ENCODE results near the gene SH3GLB2.
"Not testable (repeated sequence)": the region's sequence is repeated elsewhere in the genome, so short reads cannot be mapped to it uniquely, and the experiment has no call there.

The SH3GLB2 gene

DNA sequence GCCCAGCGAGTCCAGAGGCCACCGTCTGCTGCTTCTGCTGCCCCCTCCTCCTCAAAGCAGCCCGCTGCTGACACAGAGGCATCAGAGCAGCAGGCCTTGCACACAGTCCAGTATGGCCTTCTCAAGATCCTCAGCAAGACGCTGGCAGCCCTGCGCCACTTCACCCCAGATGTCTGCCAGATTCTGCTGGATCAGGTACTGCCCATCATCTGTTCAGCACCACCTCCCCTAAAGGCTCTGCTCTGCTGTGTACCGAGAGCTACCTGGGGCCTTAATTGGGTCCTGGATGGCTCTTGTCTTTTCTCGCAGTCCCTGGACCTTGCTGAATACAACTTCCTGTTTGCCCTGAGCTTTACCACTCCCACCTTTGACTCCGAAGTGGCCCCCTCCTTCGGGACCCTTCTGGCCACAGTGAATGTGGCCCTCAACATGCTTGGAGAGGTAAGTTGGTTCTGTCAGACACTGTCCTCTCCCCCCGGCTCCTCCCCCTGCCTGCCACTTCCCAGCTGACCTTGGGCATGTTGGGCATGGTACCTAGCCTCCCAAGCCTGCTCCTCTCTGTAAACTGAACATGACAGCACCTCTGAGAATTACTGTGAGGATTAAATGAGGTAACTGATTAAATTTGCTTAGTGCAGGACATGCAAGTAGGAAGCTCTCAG is 22.7 kb downstream of the SH3GLB2 start:
- DNase-seq (ENCODE audit: insufficient read length, low spot score): no peak
- FAIRE-seq: no peak
- TF ChIP-seq, protein P1, sequence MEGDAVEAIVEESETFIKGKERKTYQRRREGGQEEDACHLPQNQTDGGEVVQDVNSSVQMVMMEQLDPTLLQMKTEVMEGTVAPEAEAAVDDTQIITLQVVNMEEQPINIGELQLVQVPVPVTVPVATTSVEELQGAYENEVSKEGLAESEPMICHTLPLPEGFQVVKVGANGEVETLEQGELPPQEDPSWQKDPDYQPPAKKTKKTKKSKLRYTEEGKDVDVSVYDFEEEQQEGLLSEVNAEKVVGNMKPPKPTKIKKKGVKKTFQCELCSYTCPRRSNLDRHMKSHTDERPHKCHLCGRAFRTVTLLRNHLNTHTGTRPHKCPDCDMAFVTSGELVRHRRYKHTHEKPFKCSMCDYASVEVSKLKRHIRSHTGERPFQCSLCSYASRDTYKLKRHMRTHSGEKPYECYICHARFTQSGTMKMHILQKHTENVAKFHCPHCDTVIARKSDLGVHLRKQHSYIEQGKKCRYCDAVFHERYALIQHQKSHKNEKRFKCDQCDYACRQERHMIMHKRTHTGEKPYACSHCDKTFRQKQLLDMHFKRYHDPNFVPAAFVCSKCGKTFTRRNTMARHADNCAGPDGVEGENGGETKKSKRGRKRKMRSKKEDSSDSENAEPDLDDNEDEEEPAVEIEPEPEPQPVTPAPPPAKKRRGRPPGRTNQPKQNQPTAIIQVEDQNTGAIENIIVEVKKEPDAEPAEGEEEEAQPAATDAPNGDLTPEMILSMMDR (IDR thresholded peaks at IDR 0.05; ENCODE audit: insufficient read depth, missing control alignments): no peak

DNA sequence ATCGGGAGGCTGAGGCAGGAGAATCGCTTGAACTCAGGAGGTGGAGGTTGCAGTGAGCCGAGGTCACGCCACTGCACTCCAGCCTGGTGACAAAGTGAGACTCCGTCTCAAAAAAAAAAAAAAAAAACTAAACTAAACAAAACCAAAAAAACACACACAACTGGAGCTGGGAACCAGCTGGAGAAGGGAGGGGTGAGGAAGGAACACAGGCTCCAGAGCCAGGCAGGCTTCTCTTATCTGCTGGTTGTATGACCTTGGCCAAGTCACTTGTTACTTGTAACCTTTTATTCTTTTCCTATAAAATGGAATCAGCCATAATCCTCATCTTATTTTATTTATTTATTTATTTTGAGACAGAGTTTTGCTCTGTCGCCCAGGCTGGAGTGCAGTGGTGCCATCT is 24.0 kb downstream of the SH3GLB2 start:
- not testable (repeated sequence) for DNase-seq (ENCODE audit: insufficient read length, low spot score); FAIRE-seq

DNA sequence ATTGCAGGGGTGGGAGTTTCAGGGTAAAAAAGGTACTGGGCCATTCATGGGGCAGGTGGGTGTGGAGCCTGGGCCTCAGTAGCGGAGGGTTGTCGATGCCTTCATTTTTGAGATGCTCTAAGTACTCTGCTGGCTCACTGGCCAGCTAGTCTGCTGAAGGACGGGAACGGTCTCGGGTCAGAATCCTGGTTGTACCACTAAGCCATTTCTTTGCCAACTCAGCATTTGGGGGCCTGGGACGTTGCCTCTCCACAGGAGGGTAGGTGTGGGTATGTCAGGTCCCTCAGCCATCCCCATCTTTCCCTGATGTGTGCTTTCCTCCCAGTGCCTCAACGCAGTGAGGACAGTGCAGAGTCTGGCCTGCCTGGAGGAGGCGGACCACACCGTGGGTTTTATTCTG is 25.1 kb downstream of the SH3GLB2 start:
- DNase-seq (ENCODE audit: insufficient read length, low spot score) (no peak), FAIRE-seq (no peak)
- TF ChIP-seq, protein P1 (IDR thresholded peaks at IDR 0.05; ENCODE audit: insufficient read depth, missing control alignments): no peak

DNA sequence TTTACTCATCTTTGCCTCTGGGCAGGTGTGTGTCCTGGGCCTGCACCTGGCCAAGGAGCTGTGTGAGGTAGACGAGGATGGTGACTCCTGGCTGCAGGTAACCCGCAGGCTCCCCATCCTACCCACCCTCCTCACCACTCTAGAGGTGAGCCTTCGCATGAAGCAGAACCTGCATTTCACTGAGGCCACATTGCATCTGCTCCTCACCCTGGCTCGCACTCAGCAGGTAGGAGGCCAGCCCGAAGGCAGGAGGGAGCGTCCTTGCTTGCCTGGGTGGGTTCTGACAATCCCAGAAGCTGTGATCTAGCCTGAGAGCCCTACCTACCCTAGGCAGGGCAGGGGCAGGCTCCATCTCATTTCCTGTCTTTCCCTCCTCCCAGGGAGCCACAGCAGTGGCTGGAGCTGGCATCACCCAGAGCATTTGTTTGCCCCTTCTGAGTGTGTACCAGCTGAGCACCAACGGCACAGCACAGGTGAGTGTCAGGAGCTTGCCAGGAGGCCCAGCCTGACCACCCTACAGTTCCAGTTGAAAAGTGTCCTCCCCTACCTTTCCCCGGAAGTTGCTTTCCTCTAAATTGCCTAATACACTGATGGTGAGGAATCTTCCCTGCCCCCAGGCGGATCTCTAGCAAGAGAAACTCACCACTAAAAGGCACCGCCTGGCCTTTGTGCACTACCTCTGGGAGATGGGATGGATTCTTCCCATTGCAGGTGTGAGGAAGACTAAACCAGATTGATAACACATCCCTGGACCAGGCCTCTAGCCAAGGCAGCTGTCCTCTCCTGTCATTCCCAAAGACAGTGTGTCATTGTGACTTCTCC is 26.4 kb downstream of the SH3GLB2 start:
- TF ChIP-seq, protein P1 (IDR thresholded peaks at IDR 0.05; ENCODE audit: insufficient read depth, missing control alignments): no peak
- FAIRE-seq (no peak), DNase-seq (ENCODE audit: insufficient read length, low spot score) (no peak)

DNA sequence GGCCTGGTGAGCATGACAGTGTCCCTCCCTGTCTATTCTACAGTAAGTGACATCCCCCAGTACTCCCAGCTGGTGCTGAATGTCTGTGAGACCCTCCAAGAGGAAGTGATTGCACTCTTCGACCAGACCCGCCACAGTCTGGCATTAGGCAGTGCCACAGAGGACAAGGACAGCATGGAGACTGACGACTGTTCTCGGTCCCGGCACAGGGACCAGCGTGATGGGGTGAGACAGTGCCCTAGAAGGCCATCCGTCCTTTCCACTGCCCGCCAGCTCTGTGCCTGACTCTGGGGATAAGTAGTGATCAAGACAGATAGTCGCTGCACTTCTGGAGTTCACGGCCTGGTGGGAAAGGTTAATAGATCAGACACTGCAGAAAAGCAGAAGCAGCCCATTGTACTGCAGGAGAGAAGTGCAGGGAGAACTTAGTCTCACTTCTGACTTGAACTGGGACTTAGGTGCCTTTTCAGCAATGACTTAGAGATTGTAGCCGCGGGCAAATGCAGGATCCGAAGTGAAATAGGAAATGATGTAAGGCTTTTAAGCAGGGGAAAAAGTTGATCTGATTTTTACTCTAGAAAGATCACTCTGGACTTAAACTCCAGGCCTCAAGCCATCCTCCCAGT is 28.4 kb downstream of the SH3GLB2 start:
- DNase-seq (ENCODE audit: insufficient read length, low spot score): no peak
- FAIRE-seq: no peak
- TF ChIP-seq, protein P1 (IDR thresholded peaks at IDR 0.05; ENCODE audit: insufficient read depth, missing control alignments): no peak

DNA sequence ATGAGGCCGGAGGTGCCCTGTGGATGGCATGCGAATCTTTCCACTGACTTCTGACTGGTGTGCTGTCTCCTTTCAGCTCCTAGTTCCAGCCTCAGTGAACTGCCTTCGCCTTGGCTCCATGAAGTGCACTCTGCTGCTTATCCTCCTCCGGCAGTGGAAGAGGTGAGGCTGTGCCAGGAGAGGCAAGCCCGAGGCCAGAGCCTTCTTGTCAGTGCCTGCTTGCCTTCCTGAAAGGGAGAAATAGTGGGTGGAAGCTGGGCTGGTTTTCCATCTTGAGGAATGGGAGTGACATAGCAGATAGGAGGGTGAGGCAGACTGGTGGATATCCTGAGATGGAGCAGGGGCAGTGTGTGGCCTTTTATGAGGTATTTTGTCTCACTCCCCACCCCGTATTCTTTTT is 29.7 kb downstream of the SH3GLB2 start:
- DNase-seq (ENCODE audit: insufficient read length, low spot score): no peak
- FAIRE-seq: no peak
- TF ChIP-seq, protein P1 (IDR thresholded peaks at IDR 0.05; ENCODE audit: insufficient read depth, missing control alignments): no peak

DNA sequence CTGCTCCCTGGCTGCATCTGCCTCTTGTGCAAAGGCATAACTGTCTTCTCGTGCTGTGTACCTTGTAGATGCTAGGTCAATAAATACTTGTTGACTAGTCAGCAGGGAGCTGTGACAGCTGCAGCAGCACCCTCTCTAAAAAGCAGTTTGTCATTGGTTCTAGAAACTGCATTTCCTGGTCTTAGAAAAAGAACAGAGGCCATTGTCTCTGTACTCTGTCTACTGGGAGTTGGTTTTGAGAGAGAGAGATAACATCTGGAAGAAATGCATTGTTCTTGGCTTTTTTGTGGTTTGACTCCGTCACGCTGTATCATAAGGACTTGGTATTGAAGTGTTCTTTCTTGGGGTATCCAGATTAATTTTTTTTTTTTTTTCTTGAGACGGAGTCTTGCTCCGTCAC is 32.3 kb downstream of the SH3GLB2 start:
- TF ChIP-seq, protein P1 (IDR thresholded peaks at IDR 0.05; ENCODE audit: insufficient read depth, missing control alignments): no peak
- DNase-seq (ENCODE audit: insufficient read length, low spot score) (no peak), FAIRE-seq (no peak)

All from D721Med (cell line).